Neuron (in vitro differentiated cells): ENCODE measurements around the gene ZBTB26.

ENCODE experiments used
- H2AFZ ChIP-seq: one replicate; pipeline ENCODE4 v1.6.1; 2013; ENCODE audit warnings: low read depth, mild to moderate bottlenecking, inconsistent platforms, low read length, moderate library complexity
- H3K27me3 ChIP-seq: one replicate; pipeline ENCODE4 v1.6.1; 2013; ENCODE audit warnings: low read length; ENCODE audit not compliant: insufficient read depth
- H3K36me3 ChIP-seq: one replicate; pipeline ENCODE4 v1.6.1; 2013; ENCODE audit warnings: low read length; ENCODE audit not compliant: insufficient read depth
- H3K4me1 ChIP-seq: one replicate; pipeline ENCODE4 v1.6.1; 2013; ENCODE audit warnings: low read length; ENCODE audit not compliant: insufficient read depth
- H3K4me3 ChIP-seq: 2 replicates; pipeline ENCODE4 v1.5.1; 2013; ENCODE audit warnings: mild to moderate bottlenecking, low read length, moderate library complexity
- H3K9me3 ChIP-seq: one replicate; pipeline ENCODE4 v1.6.1; 2013; ENCODE audit warnings: low read length

The ZBTB26 gene

GRCh38 chr9:122941582-122942234 is 10.4 kb upstream of the ZBTB26 start:
- Histone ChIP-seq H3K9me3 (no peaks in the 10 kb centered on the region), H3K27me3 (no peaks in the 10 kb centered on the region), H3K36me3 (peaks cover 12% of the 10 kb centered on the region), H3K4me3 (peak overlapping the region; percentile 71), H3K4me1 (peaks cover 16% of the 10 kb centered on the region), H2AFZ (no peak overlapping the region)

GRCh38 chr9:122940749-122941581 is 9.7 kb upstream of the ZBTB26 start, which contains the start of gene RABGAP1:
RABGAP1 (plus strand) TSS chr9:122941020; CDS start chr9:122957060, 16,040 bp downstream.
- Histone ChIP-seq H2AFZ (peak within 1 kb of the TSS; percentile 0), H3K4me3 (peak within 1 kb of the TSS; percentile 71), H3K9me3 (no peaks in the 10 kb centered on the region), H3K4me1 (peaks cover 15% of the 10 kb centered on the region), H3K27me3 (no peaks in the 10 kb centered on the region), H3K36me3 (peaks cover 17% of the 10 kb centered on the region)

- peaks cover 17% of the 10 kb centered on the region for H3K36me3 ChIP-seq
- no peaks in the 10 kb centered on the region for H3K9me3 ChIP-seq
- H2AFZ ChIP-seq, result peak overlapping the region; percentile 0
- H3K27me3 ChIP-seq, result no peaks in the 10 kb centered on the region
- peak overlapping the region; percentile 42 for H3K4me3 ChIP-seq
- H3K4me1 ChIP-seq, result peaks cover 15% of the 10 kb centered on the region
These were observed 9.1 kb upstream of the ZBTB26 start for GRCh38 chr9:122940454-122940748.

- H3K9me3 ChIP-seq, result no peaks in the 10 kb centered on the region
- H3K4me3 ChIP-seq, result no peak overlapping the region
- H3K27me3 ChIP-seq, result no peaks in the 10 kb centered on the region
- peaks cover 15% of the 10 kb centered on the region for H3K4me1 ChIP-seq
- peaks cover 17% of the 10 kb centered on the region for H3K36me3 ChIP-seq
- H2AFZ ChIP-seq, result no peak overlapping the region
These were observed 8.3 kb upstream of the ZBTB26 start for GRCh38 chr9:122939601-122940000.

DNA sequence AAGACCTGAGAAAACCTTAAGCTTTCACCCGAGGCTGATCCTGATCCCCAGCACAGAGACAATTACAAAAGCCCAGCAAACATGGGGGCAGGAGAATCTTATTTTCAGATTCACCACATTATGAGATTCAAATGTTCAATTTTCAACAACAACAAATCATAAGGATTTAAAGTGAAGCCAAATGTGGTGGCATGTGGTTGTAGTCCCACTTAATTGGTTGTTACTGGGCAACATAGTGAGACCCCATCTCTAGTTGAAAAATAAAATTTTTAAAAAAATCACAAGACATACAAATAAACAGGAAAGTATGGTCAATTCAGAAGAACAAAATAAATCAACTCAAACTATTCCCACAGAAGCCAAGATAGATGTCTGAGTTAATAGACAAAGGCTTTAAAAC is 5.6 kb upstream of the ZBTB26 start:
- Histone ChIP-seq H3K9me3 (no peaks in the 10 kb centered on the region), H3K4me3 (no peak overlapping the region), H3K36me3 (peaks cover 14% of the 10 kb centered on the region), H2AFZ (no peak overlapping the region), H3K4me1 (peaks cover 15% of the 10 kb centered on the region), H3K27me3 (no peaks in the 10 kb centered on the region)

DNA sequence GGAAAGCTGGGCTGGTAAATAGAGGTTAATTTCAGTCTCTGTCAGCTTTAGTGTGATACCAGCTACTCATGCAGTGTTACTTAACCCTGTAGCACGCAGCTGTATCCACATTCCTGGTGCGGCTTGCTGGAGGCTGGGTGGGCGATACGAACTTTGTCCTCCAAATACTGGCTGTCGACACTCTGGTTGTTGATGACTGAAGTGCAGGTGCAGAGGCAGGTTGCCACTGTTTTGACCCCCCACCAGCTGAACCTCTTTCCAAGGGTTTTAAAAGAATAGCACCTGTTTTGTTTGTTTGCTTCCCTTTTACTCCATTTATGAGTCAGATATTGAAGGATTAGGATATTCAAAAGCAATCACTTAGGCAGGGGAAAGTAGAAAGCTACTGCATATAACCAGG is 5.2 kb upstream of the ZBTB26 start:
- no peak overlapping the region for H2AFZ ChIP-seq
- H3K27me3 ChIP-seq, result no peaks in the 10 kb centered on the region
- H3K9me3 ChIP-seq, result no peaks in the 10 kb centered on the region
- H3K36me3 ChIP-seq, result peaks cover 14% of the 10 kb centered on the region
- peaks cover 13% of the 10 kb centered on the region for H3K4me1 ChIP-seq
- H3K4me3 ChIP-seq, result no peak overlapping the region

GRCh38 chr9:122930541-122931225 is 629 bp downstream of the ZBTB26 start:
- Histone ChIP-seq H3K4me3 (peak overlapping the region; percentile 89), H3K9me3 (no peaks in the 10 kb centered on the region), H3K4me1 (peaks cover 21% of the 10 kb centered on the region), H3K27me3 (no peaks in the 10 kb centered on the region), H2AFZ (peak overlapping the region; percentile 35), H3K36me3 (peaks cover 4% of the 10 kb centered on the region)

DNA sequence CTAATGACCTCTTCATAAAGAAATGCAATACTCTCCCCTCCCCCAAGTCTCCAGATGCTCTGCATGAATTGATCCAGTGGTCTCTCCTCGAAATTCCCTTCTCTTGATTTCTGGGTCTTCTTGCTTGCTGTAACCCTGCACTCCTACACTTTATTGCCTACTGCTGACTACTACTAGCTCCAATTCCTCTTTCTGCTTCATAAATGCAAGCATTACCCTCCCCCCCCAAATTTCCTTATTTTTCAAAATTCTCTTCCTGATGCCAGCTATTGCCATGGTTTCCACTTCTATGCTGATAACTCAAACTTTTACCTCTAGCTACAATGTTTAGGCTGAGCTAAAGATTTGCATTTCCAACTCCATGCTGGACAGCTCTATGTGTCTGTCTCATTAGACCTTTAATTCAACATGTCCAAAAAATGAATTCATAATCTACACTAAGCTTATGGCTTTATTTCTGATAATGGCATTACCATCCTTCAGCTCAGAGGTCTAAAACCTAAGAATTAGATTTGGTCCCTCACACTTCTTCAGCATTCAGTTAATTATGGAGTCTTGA is 1.4 kb downstream of the ZBTB26 start:
- peak overlapping the region; percentile 89 for H3K4me3 ChIP-seq

GRCh38 chr9:122923947-122924346 is 7.4 kb downstream of the ZBTB26 start:
- Histone ChIP-seq H3K36me3 (peaks cover 18% of the 10 kb centered on the region), H2AFZ (no peak overlapping the region), H3K9me3 (no peaks in the 10 kb centered on the region), H3K4me1 (peaks cover 11% of the 10 kb centered on the region), H3K27me3 (no peaks in the 10 kb centered on the region), H3K4me3 (no peak overlapping the region)

More for the DNA sequence above, 1.4 kb downstream of the ZBTB26 start:
- Histone ChIP-seq H3K36me3 (peaks cover 5% of the 10 kb centered on the region), H3K9me3 (no peaks in the 10 kb centered on the region), H2AFZ (no peak overlapping the region), H3K4me1 (peaks cover 21% of the 10 kb centered on the region), H3K27me3 (no peaks in the 10 kb centered on the region)

DNA sequence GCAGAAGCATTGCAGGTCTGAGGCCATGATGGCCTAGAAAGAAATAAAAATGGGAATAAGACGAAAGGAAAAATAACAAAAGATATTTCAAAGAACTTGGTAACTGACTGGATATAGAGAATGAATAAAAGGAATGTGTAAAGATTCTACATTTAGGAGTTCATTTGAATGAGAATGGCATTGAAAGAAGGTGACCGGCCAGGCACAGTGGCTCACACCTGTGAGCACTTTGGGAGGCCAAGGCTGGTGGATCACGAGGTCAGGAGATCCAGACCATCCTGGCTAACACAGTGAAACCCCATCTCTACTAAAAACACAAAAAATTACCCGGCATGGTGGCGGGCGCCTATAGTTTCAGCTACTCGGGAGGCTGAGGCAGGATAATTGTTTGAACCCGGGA is 8.6 kb downstream of the ZBTB26 start:
- H3K9me3 ChIP-seq, result no peaks in the 10 kb centered on the region
- peaks cover 25% of the 10 kb centered on the region for H3K36me3 ChIP-seq
- H2AFZ ChIP-seq, result no peak overlapping the region
- H3K27me3 ChIP-seq, result no peaks in the 10 kb centered on the region
- H3K4me3 ChIP-seq, result no peak overlapping the region
- peaks cover 11% of the 10 kb centered on the region for H3K4me1 ChIP-seq

DNA sequence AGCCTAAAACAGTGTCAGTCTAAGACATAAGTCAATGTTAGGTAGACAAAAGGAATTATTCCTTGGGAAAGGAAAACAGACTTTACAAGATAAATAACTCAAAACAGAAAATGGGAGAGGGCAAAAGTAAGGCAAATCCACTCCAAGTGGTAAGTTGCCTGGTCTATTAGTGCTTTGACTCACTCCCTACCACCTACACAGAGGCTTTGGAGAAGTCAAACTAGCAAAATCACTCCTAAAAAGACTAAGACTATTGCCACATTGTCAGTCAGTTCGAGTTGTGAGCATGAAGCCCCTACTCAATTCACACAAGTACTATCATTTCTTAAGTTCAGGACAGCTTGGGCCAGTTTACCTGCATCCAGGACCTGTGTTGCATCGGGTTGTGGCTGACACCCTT is 13.0 kb downstream of the ZBTB26 start:
- no peak overlapping the region for H3K4me3 ChIP-seq
- no peak overlapping the region for H2AFZ ChIP-seq
- no peaks in the 10 kb centered on the region for H3K9me3 ChIP-seq
- H3K27me3 ChIP-seq, result no peaks in the 10 kb centered on the region
- H3K36me3 ChIP-seq, result peaks cover 23% of the 10 kb centered on the region
- peaks cover 11% of the 10 kb centered on the region for H3K4me1 ChIP-seq

- Histone ChIP-seq H3K36me3 (peaks cover 27% of the 10 kb centered on the region), H3K4me3 (peak within 1 kb of the TSS; percentile 79)
These were observed 18.2 kb downstream of the ZBTB26 start, which contains the start of gene ZBTB6 for GRCh38 chr9:122912964-122913673. ZBTB6 (minus strand) TSS chr9:122913323; CDS start chr9:122912072, 1,251 bp downstream.

More at GRCh38 chr9:122912964-122913673, 18.2 kb downstream of the ZBTB26 start, which contains the start of gene ZBTB6:
- no peaks in the 10 kb centered on the region for H3K27me3 ChIP-seq
- H3K9me3 ChIP-seq, result no peaks in the 10 kb centered on the region
- H3K4me1 ChIP-seq, result peaks cover 17% of the 10 kb centered on the region
- H2AFZ ChIP-seq, result peak within 1 kb of the TSS; percentile 1
